Rectal smooth muscle tissue (tissue), 1 donor: Measurements from ENCODE around the gene SETD2.

Experiments used
- H3K27ac ChIP-seq: one replicate; pipeline ENCODE4 v1.7.0; 2013; ENCODE audit warnings: low read depth, low read length, inconsistent platforms
- H3K27me3 ChIP-seq: one replicate; pipeline ENCODE4 v1.7.0; 2013; ENCODE audit warnings: low read length; ENCODE audit not compliant: control insufficient read depth, insufficient read depth
- H3K36me3 ChIP-seq: one replicate; pipeline ENCODE4 v1.7.0; 2013; ENCODE audit warnings: low read length; ENCODE audit not compliant: control insufficient read depth, insufficient read depth
- H3K4me1 ChIP-seq: one replicate; pipeline ENCODE4 v1.7.0; 2013; ENCODE audit warnings: low read length; ENCODE audit not compliant: control insufficient read depth, insufficient read depth
- H3K4me3 ChIP-seq: one replicate; pipeline ENCODE4 v1.7.0; 2013; ENCODE audit warnings: low read length
- H3K9ac ChIP-seq: one replicate; pipeline ENCODE4 v1.7.0; 2013; ENCODE audit warnings: low read length

SETD2 gene

DNA sequence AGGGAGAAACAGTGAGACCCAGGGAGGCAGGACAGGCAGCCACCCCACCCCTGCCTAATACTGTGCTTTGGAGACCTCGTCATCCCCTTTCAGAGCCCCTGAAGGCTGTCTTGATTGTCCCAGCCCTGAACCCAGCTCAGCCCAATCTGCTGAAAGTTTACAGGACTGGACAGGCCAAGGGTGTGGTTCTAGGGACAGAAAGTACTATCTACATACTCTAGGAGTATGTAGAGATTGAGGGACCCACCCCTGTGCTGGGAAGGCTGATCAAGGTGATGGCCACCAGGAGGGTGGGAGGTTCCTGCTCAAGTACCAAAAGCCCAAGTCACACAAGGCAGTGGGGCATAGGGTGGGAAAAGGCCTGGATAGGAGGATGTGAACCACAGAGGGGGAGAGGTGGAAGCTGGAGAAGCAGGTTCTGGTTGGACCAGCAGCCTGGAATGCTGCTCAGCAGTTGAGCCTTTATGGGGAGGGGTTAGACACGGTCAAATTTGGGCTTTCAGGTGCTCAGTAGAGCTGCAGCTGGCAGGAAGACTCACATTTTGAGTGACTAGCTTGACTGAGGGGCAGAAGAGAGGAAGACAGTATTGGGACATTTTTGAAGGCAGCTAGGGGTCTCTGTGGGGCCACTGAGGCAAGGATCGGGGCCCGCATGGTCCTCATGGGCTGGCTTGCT, 177.7 kb downstream of the SETD2 start:
- no peak overlapping the region for H3K9ac ChIP-seq
- H3K27me3 ChIP-seq, result no peaks in the 10 kb centered on the region
- H3K36me3 ChIP-seq, result no peaks in the 10 kb centered on the region
- H3K4me1 ChIP-seq, result no peaks in the 10 kb centered on the region
- no peak overlapping the region for H3K27ac ChIP-seq
- H3K4me3 ChIP-seq, result no peak overlapping the region

DNA sequence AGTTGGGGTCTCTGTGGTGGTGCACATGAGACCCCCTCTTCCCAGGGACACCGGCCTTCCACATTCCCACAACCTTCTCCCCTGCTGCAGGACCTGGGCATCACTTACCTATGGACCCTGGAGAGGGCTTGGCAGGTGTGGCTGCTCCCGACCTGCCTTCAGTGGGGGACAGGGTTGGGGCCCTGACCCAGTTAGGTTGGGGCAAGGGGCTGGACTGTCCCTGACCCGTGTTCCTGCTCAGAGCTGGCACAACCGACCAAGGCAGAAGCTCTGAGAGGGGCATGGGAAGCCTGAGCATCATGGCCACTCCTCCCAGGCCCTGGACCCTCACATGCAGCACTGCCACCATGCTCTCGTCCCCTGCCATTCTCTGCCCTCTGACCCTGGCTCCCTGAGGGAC, 178.3 kb downstream of the SETD2 start:
- no peaks in the 10 kb centered on the region for H3K27me3 ChIP-seq
- no peak overlapping the region for H3K4me3 ChIP-seq
- no peaks in the 10 kb centered on the region for H3K4me1 ChIP-seq
- H3K27ac ChIP-seq, result no peak overlapping the region
- no peaks in the 10 kb centered on the region for H3K36me3 ChIP-seq
- H3K9ac ChIP-seq, result no peak overlapping the region

DNA sequence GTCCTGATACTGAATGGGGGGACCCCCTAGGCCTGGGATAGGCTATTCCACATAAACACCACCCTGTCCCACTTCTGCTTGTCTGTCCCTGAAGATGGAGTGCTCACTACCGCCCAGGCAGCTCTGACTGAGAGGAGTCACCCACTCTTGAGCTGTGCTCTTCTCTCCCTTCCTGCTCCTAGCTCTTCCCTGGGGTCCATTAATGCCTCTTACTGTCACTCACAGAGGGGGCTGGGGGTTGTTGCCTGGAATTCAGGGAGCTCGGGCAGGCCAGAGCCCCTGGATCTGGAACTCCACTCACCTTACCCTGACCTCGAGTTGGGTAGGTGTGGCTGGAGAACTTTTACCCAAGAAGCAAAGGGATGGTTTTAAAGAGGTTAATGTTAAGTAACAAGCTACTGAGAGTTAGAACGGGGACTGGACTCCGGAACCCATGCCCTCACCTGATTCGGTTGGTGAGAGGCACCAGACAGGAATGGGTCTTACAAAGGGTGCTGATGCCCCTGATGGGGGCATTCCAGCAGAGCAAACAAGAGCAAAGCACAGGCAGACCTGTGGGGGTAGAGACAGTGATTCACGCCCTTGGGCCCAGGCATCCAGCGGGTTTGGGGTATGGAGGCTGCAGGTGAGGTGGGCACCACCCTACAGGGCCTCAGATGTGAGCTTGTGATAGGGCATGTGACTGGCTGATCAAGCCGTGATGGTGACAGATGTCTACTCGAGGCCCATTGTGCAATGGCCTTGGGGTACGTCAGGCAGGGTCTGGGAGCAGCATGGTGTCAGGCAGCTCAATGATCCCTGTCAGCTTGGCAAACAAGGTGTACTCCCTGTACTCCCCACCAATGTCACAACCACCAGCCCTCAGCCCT, 179.1 kb downstream of the SETD2 start:
- H3K4me3 ChIP-seq, result no peak overlapping the region
- H3K4me1 ChIP-seq, result no peaks in the 10 kb centered on the region
- H3K27ac ChIP-seq, result no peak overlapping the region
- no peaks in the 10 kb centered on the region for H3K36me3 ChIP-seq
- H3K27me3 ChIP-seq, result no peaks in the 10 kb centered on the region
- no peak overlapping the region for H3K9ac ChIP-seq

DNA sequence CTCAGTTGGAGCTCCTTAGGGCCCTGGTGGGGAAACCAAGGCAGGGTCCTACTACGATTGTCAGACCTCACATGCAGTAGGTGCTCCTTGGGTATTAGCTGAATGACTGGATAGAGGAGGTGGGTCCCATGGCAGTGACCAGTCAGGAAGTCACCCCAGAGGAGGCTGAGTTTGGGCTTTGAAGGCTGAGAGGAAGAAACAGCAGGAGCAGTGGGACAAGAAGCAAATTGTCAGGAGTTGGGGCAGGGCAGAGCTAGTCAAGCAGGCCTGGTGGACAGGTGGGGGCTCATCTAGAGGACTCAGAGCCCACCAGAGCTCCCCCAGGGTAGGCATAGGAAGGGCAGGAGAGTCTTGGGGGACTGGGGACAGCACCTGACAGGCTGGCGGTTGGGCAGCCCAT, 181.4 kb downstream of the SETD2 start:
- Histone ChIP-seq H3K27me3 (no peaks in the 10 kb centered on the region), H3K4me1 (no peaks in the 10 kb centered on the region), H3K9ac (no peak overlapping the region), H3K27ac (no peak overlapping the region), H3K36me3 (no peaks in the 10 kb centered on the region), H3K4me3 (no peak overlapping the region)

DNA sequence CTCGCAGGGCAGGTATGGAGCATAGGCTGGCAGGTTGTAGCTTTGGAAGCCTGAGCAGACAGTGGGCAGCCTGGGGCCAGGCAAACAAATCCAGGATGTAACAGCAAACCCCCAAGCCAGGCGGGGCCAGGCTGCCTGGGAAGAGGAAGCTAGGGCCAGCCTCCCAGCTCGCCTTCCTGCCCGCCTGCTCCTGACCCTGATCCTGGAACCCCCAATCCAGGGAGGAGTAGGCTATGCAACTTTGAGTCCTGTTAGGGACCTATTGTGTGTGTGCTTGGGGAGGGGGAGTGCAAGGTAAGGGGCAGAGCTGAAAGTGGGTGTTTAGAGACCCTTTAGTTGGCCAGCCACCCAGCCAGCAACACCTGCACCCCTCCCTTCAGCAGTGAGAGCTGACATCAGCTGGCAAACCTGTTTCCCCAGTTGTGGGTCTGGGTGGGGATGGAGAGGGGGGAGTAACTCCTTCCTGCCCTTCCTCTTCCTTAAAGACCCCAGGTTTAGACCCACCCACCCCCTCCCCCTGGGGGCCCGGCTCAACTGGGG, 181.9 kb downstream of the SETD2 start:
- Histone ChIP-seq H3K36me3 (no peaks in the 10 kb centered on the region), H3K4me1 (no peaks in the 10 kb centered on the region), H3K27ac (no peak overlapping the region), H3K9ac (no peak overlapping the region), H3K27me3 (no peaks in the 10 kb centered on the region), H3K4me3 (peak overlapping the region; percentile 10)

DNA sequence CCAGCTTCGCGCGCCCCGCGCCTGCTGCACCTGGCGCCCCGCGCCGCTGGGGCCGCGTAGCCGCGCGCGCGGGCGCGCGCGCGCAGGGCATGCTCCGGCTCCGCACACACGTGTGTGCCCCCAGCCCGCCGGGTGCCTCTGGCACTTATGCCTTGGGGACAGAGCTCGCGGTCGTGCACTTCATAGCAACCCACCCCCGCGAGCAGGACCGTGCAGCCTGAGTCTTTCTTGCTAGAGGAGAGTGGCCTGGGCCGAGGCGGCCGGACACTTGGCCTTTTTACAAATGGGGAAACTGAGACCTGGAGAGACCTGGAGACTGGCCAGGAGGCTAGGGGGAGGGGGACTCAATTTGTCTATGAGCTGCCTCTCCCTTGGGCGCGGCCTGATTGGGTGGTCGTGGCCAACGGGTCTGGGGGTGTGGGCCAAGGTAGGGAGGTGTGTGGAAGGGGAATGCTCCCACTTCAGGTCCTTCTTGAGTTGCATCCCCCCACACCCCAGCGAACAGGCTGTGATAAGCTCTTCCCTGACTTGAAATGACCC, 183.9 kb downstream of the SETD2 start:
- H3K27me3 ChIP-seq, result no peaks in the 10 kb centered on the region
- H3K9ac ChIP-seq, result peak overlapping the region; percentile 79
- no peak overlapping the region for H3K27ac ChIP-seq
- H3K36me3 ChIP-seq, result peaks cover 3% of the 10 kb centered on the region
- H3K4me1 ChIP-seq, result no peaks in the 10 kb centered on the region
- peak overlapping the region; percentile 76 for H3K4me3 ChIP-seq

DNA sequence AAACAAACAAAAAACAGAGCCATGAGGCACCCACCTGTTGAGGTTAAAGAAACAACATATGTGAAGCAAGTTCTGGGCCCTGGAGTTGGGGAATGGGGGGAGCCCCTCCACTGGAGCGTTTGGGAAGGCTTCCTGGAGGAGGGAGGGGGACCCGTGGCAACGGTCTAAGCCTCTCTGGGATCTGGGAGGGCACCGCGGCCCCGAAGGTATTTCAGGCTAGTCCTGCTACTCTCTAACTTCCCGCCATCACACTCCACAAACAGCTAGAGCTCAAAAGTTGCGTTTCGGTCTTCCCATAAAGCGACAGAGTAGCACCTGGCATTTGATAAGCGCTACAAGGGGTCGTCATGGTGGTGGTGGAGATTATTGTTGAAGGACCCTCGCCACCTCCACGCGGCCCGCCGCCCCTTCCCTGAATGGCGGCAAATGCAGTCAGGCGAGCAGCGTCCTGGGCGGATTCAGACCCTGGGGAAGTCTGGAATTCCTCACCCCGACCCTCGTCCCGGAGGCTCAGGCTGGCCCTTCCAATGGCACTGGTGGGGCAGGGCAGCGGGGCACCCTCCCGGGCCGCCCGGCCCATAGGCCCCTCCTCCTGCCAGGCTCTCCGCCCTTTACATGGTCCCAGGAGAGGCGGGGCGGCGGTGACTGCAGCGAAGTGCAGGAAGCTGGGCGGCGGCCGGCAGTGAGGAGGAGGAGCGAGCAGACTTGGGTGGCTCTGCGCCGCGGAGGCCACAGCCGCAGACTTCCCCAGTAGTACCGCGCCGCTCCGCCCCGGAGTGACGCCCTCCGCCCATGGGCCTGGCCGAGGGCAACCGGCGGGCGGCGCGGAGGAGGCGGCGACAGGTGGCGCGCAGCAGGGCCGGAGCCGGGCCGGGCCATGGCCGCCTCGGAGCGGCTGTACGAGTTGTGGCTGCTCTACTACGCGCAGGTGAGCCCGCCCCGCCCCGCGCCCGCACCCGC, 184.6 kb downstream of the SETD2 start, which contains the start of gene NBEAL2:
NBEAL2 (plus strand) TSS at position 682 of the 960 bp plus-strand sequence; CDS start at position 878, 196 bp downstream.
- peak within 1 kb of the TSS; percentile 89 for H3K9ac ChIP-seq
- peaks cover 3% of the 10 kb centered on the region for H3K36me3 ChIP-seq
- H3K27ac ChIP-seq, result peak within 1 kb of the TSS; percentile 80
- no peaks in the 10 kb centered on the region for H3K27me3 ChIP-seq
- H3K4me3 ChIP-seq, result peak within 1 kb of the TSS; percentile 94
- no peaks in the 10 kb centered on the region for H3K4me1 ChIP-seq

DNA sequence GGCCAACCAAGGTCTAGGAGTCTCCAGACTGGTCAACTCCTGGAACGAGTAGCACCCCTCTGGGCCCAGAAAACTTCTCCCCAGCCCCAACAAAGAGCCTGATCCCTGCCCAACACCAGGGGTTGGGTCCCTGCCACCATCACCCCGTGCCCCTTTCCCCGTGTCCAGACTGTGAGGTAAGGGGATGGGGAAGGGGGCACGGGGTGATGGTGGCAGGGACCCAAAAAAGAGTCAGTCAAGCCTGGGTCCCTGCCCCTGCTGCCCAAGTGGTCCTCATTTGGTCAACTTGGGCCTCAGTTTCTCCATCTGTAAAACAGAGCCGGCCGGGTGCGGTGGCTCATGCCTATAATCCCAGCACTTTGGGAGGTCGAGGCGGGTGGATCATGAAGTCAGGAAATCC, 185.5 kb downstream of the SETD2 start:
- H3K4me1 ChIP-seq, result no peaks in the 10 kb centered on the region
- H3K27me3 ChIP-seq, result no peaks in the 10 kb centered on the region
- no peak overlapping the region for H3K9ac ChIP-seq
- no peak overlapping the region for H3K4me3 ChIP-seq
- H3K27ac ChIP-seq, result no peak overlapping the region
- H3K36me3 ChIP-seq, result peaks cover 3% of the 10 kb centered on the region

DNA sequence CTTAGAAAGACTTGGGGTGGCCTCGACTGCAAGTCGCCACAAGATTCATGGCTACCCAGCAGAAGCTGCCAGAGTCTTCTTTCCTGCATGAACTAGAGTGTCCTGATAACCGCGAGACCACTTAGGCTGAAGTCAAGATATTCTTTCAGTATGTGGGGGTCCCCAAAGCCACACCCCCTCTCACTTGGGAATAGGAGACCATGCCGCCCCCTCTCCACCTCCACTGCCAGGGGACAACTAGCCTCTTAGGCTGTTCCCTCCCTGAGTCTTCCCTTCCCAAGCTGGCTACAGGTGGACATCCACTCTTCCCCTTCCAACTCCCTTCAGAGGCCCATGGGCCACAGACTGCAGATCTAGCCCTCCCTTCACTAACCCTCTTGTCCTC, 186.1 kb downstream of the SETD2 start:
- Histone ChIP-seq H3K4me1 (no peaks in the 10 kb centered on the region), H3K4me3 (no peak overlapping the region), H3K27me3 (no peaks in the 10 kb centered on the region), H3K9ac (no peak overlapping the region), H3K27ac (no peak overlapping the region), H3K36me3 (peaks cover 3% of the 10 kb centered on the region)

DNA sequence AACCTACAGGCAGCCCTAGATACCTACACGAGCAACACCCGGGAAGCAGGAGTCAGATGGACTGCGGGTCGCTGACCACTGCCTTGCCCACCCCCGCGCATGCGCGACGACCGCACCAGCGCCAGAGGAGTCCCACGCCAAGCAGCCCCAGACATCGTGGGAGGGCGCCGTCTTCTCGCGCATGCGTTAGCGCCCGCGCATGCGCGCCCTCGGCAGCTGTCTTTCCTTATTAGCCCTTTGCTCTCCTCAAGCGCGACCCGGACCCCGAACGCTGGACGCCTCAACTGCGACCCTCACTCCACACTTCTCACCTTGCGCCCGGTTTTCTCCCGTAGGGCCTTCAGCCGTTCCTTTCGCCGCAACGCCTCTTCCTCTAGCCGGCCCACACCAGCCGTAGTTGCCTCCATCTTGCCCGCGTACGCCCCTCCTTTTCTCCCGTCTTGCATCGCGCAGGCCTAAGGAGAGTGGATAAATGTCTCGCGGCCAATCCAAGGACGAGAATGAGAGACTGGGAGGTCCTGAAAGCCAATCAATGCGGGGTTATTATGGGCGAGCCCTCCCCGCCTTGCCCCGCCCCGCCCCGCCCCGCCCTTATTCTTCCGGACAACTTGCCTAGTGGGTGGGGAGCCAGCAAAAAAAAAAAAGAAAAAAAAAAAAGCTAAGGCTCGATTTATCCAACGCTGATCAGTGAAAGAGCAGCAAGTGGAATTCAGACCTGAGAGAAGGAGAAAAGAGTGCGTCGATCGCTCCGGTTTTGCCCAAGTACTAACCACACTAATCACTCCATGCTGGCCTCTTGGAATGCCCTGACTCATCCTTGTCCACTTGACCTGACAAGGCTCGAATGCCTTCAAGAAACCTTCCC, 187.4 kb downstream of the SETD2 start, which contains the start of gene CCDC12:
CCDC12 (minus strand) TSS at position 420 of the 865 bp plus-strand sequence; CDS start at position 407, 13 bp downstream.
- Histone ChIP-seq H3K9ac (peak within 1 kb of the TSS; percentile 79), H3K27me3 (no peaks in the 10 kb centered on the region), H3K36me3 (peaks cover 3% of the 10 kb centered on the region), H3K4me3 (peak within 1 kb of the TSS; percentile 98), H3K27ac (peak within 1 kb of the TSS; percentile 92), H3K4me1 (no peaks in the 10 kb centered on the region)
